ENCODE results near the gene ZNF816.

DNA sequence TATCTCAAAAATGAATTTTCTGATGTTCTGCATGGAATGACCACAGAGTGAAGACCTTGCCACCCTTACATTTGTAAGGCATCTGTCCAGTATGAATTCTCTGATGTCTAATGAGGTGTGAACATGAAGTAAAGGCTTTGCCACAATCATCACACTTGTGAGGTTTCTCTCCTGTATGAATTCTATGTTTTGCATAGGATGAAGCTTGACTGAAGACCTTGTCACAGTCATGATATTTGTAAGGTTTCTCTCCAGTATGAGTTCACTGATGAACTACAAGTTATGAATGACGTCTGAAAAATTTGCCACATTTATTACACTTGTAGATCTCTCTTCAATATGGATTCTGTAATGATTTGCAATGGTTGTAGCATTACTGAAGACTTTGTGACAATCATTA, 13.3 kb downstream of the ZNF816 start:
- TF ChIP-seq, protein P1, sequence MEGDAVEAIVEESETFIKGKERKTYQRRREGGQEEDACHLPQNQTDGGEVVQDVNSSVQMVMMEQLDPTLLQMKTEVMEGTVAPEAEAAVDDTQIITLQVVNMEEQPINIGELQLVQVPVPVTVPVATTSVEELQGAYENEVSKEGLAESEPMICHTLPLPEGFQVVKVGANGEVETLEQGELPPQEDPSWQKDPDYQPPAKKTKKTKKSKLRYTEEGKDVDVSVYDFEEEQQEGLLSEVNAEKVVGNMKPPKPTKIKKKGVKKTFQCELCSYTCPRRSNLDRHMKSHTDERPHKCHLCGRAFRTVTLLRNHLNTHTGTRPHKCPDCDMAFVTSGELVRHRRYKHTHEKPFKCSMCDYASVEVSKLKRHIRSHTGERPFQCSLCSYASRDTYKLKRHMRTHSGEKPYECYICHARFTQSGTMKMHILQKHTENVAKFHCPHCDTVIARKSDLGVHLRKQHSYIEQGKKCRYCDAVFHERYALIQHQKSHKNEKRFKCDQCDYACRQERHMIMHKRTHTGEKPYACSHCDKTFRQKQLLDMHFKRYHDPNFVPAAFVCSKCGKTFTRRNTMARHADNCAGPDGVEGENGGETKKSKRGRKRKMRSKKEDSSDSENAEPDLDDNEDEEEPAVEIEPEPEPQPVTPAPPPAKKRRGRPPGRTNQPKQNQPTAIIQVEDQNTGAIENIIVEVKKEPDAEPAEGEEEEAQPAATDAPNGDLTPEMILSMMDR (IDR thresholded peaks at IDR 0.05) = no peak
- TF ChIP-seq ZNF425 (CRISPR knock-in tag; conservative IDR thresholded peaks at IDR 0.05) (no peak), PRDM15 (CRISPR knock-in tag; IDR thresholded peaks at IDR 0.05) (no peak), ZNF121 (CRISPR knock-in tag; IDR thresholded peaks at IDR 0.05) (no peak), ZNF416 (CRISPR knock-in tag; IDR thresholded peaks at IDR 0.05) (no peak)
- TF ChIP-seq, protein P2, sequence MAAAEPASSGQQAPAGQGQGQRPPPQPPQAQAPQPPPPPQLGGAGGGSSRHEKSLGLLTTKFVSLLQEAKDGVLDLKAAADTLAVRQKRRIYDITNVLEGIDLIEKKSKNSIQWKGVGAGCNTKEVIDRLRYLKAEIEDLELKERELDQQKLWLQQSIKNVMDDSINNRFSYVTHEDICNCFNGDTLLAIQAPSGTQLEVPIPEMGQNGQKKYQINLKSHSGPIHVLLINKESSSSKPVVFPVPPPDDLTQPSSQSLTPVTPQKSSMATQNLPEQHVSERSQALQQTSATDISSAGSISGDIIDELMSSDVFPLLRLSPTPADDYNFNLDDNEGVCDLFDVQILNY (CRISPR knock-in tag; IDR thresholded peaks at IDR 0.05) = no peak

Measured in WTC11 (cell line).